Liver (tissue), 9 donors: ENCODE measurements around the gene POC1A. TPM values are rescaled to one million over a fixed set of nuclear protein-coding genes. Genes with fewer than 3 reads are reported as not detected.
A peak's percentile ranks its signal among the peaks of the same experiment; 100 is the strongest.

Experiments used
- DNase-seq: peaks from one replicate; pipeline ENCODE4 v3.0.0-alpha.2; 2017; ENCODE audit warnings: low spot score
- H3K27ac ChIP-seq, 2 donors: one replicate each; pipeline ENCODE4 v1.7.0; 2013; ENCODE audit warnings: inconsistent platforms in 2 of 2, low read length in 2 of 2, control low read depth in 1 of 2, low read depth in 1 of 2, mild to moderate bottlenecking in 1 of 2
- H3K27me3 ChIP-seq, 4 donors: one replicate each; pipeline versions ENCODE4 v1.6.1 to v1.7.0; 2013; ENCODE audit warnings: low read length in 3 of 4, inconsistent platforms in 1 of 4, mild to moderate bottlenecking in 1 of 4, moderate library complexity in 1 of 4; ENCODE audit not compliant: control insufficient read depth in 4 of 4, insufficient read depth in 4 of 4
- H3K36me3 ChIP-seq, 4 donors: one replicate each; pipeline versions ENCODE4 v1.6.1 to v1.7.0; 2013; ENCODE audit warnings: low read length in 3 of 4, mild to moderate bottlenecking in 3 of 4, low read depth in 1 of 4, moderate library complexity in 1 of 4; ENCODE audit not compliant: control insufficient read depth in 4 of 4, insufficient read depth in 3 of 4
- H3K4me1 ChIP-seq, 4 donors: one replicate each; pipeline versions ENCODE4 v1.6.1 to v1.7.0; 2013; ENCODE audit warnings: low read length in 3 of 4, mild to moderate bottlenecking in 3 of 4, moderate library complexity in 1 of 4; ENCODE audit not compliant: control insufficient read depth in 4 of 4, insufficient read depth in 4 of 4
- H3K4me3 ChIP-seq, 3 donors: one replicate each; pipeline versions ENCODE4 v1.6.1 to v1.7.0; 2013; ENCODE audit warnings: low read length in 3 of 3, control low read depth in 1 of 3, low read depth in 1 of 3, mild to moderate bottlenecking in 1 of 3
- H3K9ac ChIP-seq, 2 donors: one replicate each; pipeline ENCODE4 v1.7.0; 2013; ENCODE audit warnings: low read length in 2 of 2, mild to moderate bottlenecking in 2 of 2, moderate library complexity in 2 of 2, control low read depth in 1 of 2, low read depth in 1 of 2
- H3K9me3 ChIP-seq, 4 donors: one replicate each; pipeline versions ENCODE4 v1.6.1 to v1.7.0; 2013; ENCODE audit warnings: low read length in 3 of 4; ENCODE audit not compliant: control insufficient read depth in 4 of 4
- CTCF ChIP-seq: fragments of 150-350 bp; IDR thresholded peaks from 2 replicates; pipeline ENCODE4 v1.5.1; 2017; ENCODE audit warnings: improper control_type of control experiment, low read depth, low read length; ENCODE audit not compliant: missing input control
- EGR1 ChIP-seq, 2 donors: IDR thresholded peaks; 2 replicates each; pipeline ENCODE4 v1.6.1; 2016 to 2018; ENCODE audit warnings: antibody characterized with exemption in 2 of 2, low read depth in 2 of 2
- FOXA1 ChIP-seq: IDR thresholded peaks from 2 replicates; pipeline ENCODE4 v1.6.1; 2016; ENCODE audit warnings: antibody characterized with exemption
- GABPA ChIP-seq, 2 donors: IDR thresholded peaks in 1 of 2; conservative IDR thresholded peaks in 1 of 2; 2 replicates each; pipeline ENCODE4 v1.6.1; 2016; ENCODE audit warnings: antibody characterized with exemption in 2 of 2, mild to moderate bottlenecking in 1 of 2, moderate library complexity in 1 of 2
- HNF4A ChIP-seq, 2 donors: conservative IDR thresholded peaks; 2 replicates each; pipeline ENCODE4 v1.6.1; 2016; ENCODE audit warnings: antibody characterized with exemption in 2 of 2, mild to moderate bottlenecking in 2 of 2
- HNF4G ChIP-seq: IDR thresholded peaks from 2 replicates; pipeline ENCODE4 v1.6.1; 2016; ENCODE audit warnings: antibody characterized with exemption
- JUND ChIP-seq, 2 donors: IDR thresholded peaks; 2 replicates each; pipeline ENCODE4 v1.6.1; 2016; ENCODE audit warnings: antibody characterized with exemption in 2 of 2
- MAX ChIP-seq: IDR thresholded peaks from 2 replicates; pipeline ENCODE4 v1.6.1; 2016; ENCODE audit warnings: antibody characterized with exemption
- REST ChIP-seq: IDR thresholded peaks from 2 replicates; pipeline ENCODE4 v1.6.1; 2016; ENCODE audit warnings: antibody characterized with exemption, mild to moderate bottlenecking
- TAF1 ChIP-seq: conservative IDR thresholded peaks from 2 replicates; pipeline ENCODE4 v1.6.1; 2016; ENCODE audit warnings: antibody characterized with exemption, mild to moderate bottlenecking
- YY1 ChIP-seq: IDR thresholded peaks from 2 replicates; pipeline ENCODE4 v1.6.1; 2016; ENCODE audit warnings: antibody characterized with exemption, mild to moderate bottlenecking
- ZBTB33 ChIP-seq: IDR thresholded peaks from 2 replicates; pipeline ENCODE4 v1.6.1; 2016; ENCODE audit warnings: antibody characterized with exemption
- WGBS: extraction: QIAGEN DNeasy Blood & Tissue Kit; methylation state at CpG from one replicate; pipeline ENCODE4 v1.1.7; 2013; 5-methylcytosine and 5-hydroxymethylcytosine counted together
- polyA plus RNA-seq, 2 donors: library from polyadenylated mRNA; stranded (reverse) in 1 of 2; unstranded in 1 of 2; fragments of 200-250 nt in 1 of 2; fragments of >200 nt in 1 of 2; fragmentation: Nextera tagmentation in 1 of 2; extraction: Ambion mirVana in 1 of 2; gene quantifications; one replicate each; pipeline versions ENCODE4 v1.2.1 to v1.2.3, GENCODE V29; 2013 to 2015
- total RNA-seq, 2 donors: library from RNA; depleted of rRNA; stranded (reverse); fragments of >200 nt; gene quantifications; one replicate each; pipeline ENCODE4 v1.2.3, GENCODE V29; 2014
- donor health status: healthy.
- donor health status: healthy.
- donor health status: healthy.
- donor health status: healthy.
- donor health status: healthy.

Gene POC1A
- total and polyA plus RNA-seq, 4 donors, result 1.4 to 12.7 (median 4.8) TPM

GRCh38 chr3:52083556-52084087, 70.6 kb downstream of the POC1A start (continued):
- no peak for TF ChIP-seq REST
- no peak for TF ChIP-seq MAX

- no peaks in the 10 kb centered on the region for H3K36me3 ChIP-seq
- TF ChIP-seq FOXA1, result no peak
- no peak for TF ChIP-seq REST
- TF ChIP-seq GABPA (IDR thresholded peaks at IDR 0.05 in 1 of 2, conservative IDR thresholded peaks at IDR 0.05 in 1 of 2), result no peak
- no peak for TF ChIP-seq EGR1 (IDR thresholded peaks at IDR 0.05; ENCODE audit: low read depth in 2 of 2)
- H3K27me3 ChIP-seq, result no peaks in the 10 kb centered on the region
- no peak overlapping the region for H3K4me3 ChIP-seq
- peaks cover under 1 to 4% (median 3%) of the 10 kb centered on the region in 4 donors for H3K4me1 ChIP-seq
- WGBS, result 94% methylated on average over 8 of the region's 8 CpGs
- H3K27ac ChIP-seq, result no peak overlapping the region
- DNase-seq, result no peak
- no peaks in the 10 kb centered on the region for H3K9me3 ChIP-seq
- no peak overlapping the region for H3K9ac ChIP-seq
These were observed 71.3 kb downstream of the POC1A start for GRCh38 chr3:52082951-52083350.

GRCh38 chr3:52080830-52081719, 73.1 kb downstream of the POC1A start:
- H3K27ac ChIP-seq, result no peak overlapping the region
- WGBS, result 77% methylated on average over 21 of the region's 21 CpGs
- peak; percentile 46 for DNase-seq
- no peak for TF ChIP-seq GABPA (IDR thresholded peaks at IDR 0.05 in 1 of 2, conservative IDR thresholded peaks at IDR 0.05 in 1 of 2)
- TF ChIP-seq CTCF, result no peak
- TF ChIP-seq HNF4A (conservative IDR thresholded peaks at IDR 0.05), result peak; percentile 10 to 40
- no peak for TF ChIP-seq HNF4G
- TF ChIP-seq TAF1, result no peak
- no peak for TF ChIP-seq YY1
- no peak for TF ChIP-seq ZBTB33
- TF ChIP-seq JUND (IDR thresholded peaks at IDR 0.05), result no peak
- TF ChIP-seq MAX, result no peak

More at GRCh38 chr3:52080830-52081719, 73.1 kb downstream of the POC1A start:
- no peak overlapping the region for H3K4me3 ChIP-seq
- no peaks in the 10 kb centered on the region for H3K36me3 ChIP-seq
- no peaks in the 10 kb centered on the region for H3K9me3 ChIP-seq
- H3K4me1 ChIP-seq, result no peaks in the 10 kb centered on the region
- no peak overlapping the region for H3K9ac ChIP-seq
- H3K27me3 ChIP-seq, result no peaks in the 10 kb centered on the region
